GM21528 (cell line): Measurements from ENCODE around the gene AREG.
"Not testable (repeated sequence)": the region's sequence is repeated elsewhere in the genome, so short reads cannot be mapped to it uniquely, and the experiment has no call there.

Source experiments
- ATAC-seq: cut with Tn5 transposase; IDR thresholded peaks from one replicate; pipeline ENCODE4 v1.9.1; 2021; ENCODE audit warnings: mild to moderate bottlenecking, moderate library complexity; ENCODE audit not compliant: unreplicated experiment, low FRiP score

Gene AREG, protein sequence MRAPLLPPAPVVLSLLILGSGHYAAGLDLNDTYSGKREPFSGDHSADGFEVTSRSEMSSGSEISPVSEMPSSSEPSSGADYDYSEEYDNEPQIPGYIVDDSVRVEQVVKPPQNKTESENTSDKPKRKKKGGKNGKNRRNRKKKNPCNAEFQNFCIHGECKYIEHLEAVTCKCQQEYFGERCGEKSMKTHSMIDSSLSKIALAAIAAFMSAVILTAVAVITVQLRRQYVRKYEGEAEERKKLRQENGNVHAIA

DNA sequence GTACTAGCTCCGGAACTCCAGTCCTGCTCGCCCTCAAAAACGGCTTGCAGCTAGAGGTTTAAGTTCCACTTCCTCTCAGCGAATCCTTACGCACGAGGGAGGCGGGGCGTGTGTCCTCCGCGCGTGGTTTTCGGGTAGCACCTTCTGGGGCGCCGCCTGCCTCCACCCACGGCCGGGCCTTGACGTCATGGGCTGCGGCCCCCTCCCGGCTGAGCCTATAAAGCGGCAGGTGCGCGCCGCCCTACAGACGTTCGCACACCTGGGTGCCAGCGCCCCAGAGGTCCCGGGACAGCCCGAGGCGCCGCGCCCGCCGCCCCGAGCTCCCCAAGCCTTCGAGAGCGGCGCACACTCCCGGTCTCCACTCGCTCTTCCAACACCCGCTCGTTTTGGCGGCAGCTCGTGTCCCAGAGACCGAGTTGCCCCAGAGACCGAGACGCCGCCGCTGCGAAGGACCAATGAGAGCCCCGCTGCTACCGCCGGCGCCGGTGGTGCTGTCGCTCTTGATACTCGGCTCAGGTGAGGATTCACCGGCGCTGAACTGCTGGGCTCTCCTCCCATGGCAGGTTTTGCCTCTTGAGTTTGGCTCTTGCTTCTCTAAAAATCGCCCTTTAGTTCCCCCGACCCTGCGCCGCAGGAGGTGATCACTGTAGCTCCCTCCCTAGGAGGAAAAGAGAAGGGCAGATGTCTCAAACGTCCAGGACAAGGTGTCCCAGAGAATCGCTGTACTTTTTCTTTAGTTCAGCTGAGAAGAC, at the start of gene AREG:
Gene AREG, plus strand, starts transcription at position 246 of the 752 bp plus-strand sequence. Its CDS starts 210 bp downstream, at position 456.
- ATAC-seq: peak; percentile 91

DNA sequence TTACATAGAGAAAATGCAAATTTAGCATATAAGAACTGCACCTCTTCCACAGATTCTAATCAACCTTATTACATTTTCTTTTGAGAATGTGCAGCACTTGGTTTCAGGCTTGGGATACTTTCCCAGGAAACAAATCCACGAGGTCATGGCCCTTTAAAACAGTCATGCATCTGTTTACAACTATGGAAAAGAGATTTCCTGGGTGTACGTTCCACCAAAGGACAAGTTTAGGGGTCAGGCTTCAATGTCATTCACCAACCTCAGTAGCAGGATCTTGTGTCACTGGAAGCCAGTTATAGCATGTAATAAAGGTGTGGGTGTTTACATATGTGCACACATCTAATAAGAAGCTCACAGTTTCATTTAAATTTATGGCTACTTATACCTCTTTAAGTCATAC, 49.3 kb upstream of the AREG start:
- no peak for ATAC-seq

DNA sequence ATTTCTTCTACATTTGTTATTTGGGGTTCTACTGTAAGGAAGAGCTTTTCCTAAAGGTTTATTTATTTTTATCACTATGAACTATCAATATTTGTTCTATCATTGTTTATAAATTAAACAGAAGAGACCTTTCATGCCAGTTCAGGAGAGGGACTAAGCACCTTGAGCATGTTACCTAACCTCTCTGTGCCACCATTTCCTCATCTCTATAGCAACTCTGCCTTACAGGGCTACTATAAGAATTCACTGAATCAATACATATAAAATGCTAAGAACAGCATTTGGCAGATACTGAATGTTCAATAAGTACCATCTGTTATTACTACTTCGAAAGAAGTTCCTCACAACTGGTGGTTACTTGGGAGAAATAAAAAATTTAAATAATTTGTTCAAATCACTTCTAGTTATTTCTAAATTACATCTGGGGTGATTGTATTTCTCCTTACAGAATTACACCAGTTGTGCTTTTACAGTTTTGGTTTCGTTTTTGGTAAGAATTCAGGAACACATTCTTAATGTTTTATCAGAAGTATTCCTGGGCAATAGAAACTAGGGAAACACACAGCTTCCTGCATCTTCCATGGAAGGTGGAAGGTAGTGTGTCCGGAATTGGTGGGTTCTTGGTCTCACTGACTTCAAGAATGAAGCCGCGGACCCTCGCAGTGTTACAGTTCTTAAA, 47.0 kb upstream of the AREG start:
- ATAC-seq: no peak

DNA sequence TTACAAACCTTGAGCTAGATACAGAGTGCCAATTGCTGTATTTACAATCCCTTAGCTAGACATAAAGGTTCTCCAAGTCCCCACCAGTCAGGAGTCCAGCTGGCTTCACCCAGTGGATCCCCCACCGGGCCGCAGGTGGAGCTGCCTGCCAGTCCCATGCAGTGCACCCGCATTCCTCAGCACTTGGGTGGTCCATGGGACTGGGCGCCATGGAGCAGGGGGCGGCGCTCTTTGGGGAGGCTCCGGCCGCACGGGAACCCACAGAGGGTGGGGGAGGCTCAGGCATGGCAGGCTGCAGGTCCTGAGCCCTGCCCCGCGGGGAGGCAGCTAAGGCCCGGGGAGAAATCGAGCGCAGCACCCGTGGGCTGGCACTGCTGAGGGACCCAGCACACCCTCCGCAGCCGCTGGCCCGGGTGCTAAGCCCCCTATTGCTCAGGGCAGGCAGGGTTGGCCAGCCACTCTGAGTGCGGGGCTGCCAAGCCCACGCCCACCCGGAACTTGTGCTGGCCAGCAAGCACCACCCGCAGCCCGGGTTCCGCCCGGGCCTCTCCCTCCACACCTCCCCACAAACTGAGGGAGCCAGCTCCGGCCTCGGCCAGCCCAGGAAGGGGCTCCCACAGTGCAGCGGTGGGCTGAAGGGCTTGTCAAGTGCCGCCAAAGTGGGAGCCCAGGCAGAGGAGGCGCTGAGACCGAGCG, 45.9 kb upstream of the AREG start:
- ATAC-seq: not testable (repeated sequence)

DNA sequence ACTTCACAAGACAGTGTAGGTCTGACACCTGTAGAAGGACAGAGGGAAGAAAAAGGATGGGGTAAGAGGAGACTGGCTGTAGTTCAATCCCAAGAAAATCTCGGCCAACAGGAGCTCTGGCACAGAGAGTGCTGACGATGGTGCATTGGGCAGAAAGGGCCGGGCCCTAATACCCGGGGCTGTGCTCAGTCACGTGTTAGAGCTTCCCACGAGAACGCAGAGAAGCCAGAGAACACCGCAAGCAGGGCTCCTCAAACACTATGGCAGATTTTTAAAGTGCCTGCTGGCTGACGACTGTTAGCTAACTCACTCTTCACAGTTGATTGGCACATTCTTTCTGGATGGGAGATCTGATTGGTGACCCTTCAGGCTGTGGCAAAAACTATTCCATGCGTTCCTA, 44.5 kb upstream of the AREG start:
- no peak for ATAC-seq

DNA sequence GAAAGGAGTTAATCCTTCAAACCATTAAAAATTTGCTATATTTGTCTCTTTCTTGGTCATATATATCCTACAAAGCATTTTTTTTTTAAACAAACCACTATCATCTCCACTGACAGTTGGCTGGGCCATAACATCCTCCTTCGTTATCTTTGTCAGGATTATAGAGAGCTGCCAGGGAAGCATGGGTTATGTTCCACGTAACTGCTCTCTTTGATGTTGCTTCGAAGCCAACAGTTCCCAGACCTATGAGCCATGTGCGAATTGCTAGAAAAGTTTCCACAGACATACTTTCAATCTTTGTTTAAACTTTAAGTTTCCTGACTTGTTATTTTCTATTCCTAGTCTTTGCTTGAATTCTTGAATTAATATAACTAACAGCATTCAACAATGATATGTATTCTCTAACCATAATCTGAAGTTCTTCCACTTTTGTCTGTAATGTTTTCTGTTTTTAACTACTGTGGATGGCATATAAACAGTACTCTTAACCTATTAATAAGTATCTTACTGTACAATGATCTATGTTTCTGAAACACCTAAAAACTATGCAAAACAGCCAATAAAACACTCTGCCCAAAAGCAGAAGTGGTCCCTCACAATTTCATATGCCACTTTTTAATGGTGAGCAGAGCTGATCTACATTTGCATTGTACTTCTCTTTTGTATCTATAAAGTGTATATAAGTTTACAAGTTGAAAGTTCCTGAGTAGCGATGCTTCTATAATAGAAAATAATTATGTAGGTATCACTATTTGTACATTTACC, 42.1 kb upstream of the AREG start:
- peak; percentile 96 for ATAC-seq

DNA sequence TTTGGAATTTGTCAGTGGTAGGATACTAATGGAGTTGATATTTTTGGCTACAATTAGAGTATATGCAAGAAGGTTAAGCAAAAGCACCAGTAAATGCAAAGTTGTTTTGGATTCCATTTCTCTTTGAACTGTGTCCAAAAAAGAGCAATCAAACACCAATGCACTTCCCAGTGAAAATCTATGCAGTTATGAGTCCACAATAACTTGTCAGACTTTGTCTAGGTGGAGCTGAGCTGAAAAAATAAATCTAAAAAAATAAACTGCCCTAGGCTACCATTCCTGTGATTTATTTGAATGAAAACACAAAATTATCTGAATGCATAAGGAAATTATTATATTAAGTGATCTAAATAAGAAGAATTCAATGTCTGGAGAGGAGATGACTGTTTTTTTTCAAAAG, 37.0 kb upstream of the AREG start:
- no peak for ATAC-seq

DNA sequence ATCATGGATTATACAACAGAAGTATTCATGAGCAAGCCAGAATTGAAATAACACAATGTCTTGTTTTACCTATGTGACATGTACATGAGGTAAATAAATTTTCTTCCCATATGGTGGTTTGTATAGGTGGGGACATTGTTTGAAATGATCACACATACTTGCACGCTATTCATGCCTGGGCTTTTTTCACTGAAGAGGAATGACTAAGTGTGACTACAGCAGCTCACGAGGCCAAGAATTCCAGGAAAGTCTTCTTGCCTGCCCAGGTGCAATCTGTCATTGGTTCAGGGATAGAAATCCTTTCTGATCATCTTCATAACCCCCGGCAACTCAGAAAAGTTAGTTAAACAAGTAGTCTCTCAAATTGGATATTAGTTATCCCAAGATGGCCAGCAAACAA, 36.3 kb upstream of the AREG start:
- no peak for ATAC-seq

DNA sequence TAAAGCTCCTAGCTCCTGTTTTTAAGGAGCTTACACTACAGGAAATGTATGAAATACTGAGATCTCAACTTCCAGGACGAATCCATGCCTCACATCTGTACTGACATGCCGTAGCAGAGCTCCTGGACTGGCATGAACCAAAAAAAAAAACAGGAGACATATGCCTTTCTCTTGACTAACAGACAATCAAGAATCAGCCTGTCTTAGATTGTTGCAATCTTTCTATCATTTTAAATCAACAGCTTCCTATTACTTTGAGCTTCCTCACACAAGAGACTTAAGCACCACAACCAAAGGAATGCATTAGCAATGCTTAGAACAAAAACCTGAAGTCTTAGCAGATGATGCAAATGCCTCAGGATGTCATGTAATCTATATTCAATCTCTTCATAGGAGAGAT, 34.7 kb upstream of the AREG start:
- no peak for ATAC-seq

DNA sequence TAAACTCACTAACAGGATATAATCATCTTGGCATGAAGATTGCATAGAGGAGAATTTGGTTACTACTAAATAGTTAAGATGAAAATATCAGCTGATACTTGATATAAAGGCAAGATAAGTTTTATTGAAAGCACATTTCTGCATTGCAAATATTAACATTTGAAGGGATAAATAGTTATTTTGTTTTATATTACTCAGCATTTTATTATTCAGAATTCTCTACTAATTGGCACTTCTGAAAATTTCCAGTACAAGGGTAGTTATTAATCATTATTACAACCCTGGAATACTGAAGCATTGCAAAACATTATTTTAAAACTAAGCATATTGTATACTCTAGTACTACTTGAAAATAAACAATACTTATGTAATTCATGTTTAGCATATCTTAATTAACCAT, 32.7 kb upstream of the AREG start:
- ATAC-seq: no peak

DNA sequence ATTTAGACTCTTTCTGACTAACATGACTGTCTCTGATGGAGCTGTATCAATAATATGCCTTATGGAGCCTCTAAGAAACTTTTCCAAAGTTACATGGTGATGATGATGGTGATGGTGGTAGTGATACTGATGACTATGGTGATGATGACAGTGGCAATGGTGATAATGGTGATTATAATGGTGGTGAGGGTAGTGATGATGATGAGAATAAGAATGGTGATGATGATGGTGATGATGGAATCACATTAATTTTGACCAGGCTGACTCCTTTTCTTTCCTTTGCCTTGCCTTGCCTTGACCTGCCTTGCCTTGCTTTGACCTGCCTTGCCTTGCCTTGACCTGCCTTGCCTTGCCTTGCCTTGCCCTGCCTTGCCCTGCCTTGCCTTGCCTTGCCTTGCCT, 31.7 kb upstream of the AREG start:
- ATAC-seq: no peak

DNA sequence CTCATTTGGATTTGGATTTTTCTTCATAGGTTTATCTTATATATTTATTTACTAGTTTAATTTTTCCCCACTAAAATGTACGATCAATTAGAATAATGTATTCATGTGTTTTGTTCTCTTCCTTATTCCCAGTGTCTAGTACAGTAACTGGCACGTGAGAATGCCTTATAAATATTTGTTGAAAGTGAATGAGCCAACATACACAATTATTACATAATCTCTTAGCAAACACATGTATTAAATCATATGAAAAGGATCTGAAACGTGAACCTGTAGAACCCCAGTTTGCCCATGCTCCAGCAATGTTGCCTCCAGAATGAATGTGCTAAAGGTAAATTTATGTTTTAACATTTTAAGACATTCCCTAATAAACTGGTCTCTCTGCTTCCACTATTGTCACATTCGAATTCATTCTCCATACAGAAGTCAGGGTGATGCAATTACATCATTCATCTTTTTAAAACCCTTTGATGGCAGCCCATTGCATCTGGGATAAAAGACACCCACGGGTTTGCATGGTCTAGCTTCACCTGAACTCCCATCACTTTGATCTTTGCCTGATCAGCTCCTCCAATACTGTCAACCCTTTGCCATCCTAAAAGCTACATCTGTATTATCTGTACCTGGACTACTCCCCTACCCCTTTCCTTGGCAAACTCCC, 30.7 kb upstream of the AREG start:
- no peak for ATAC-seq

DNA sequence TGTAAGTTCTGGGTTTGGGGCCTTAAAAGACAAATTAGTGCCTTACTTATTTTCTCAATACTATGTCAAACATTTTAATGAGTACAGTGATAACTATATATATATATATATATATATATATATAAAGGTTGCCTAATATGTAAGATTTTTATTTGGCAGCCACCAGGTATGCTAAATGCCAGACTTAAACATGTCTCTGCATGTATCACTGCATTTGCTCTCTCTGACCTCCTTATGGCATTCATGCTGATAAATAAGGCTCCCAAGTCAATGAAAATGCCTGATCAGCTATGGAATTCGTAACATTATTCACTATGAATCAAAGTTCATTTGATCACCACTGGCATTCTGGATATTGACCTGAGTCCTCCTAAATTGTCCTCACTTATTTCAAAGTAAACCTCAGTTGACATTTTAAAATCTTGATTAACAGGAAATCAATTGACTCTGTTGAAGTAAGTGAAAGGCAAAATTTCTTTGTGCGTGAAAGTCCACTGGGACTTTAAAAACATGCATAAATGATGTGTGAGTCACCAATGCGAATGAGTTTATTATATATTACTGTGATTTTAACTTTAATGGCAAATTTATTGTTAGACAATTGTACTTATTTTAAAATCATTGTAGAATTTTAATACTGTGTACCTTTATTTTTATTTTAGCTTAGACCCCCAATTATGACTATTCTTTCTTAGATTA, 29.2 kb upstream of the AREG start:
- no peak for ATAC-seq

DNA sequence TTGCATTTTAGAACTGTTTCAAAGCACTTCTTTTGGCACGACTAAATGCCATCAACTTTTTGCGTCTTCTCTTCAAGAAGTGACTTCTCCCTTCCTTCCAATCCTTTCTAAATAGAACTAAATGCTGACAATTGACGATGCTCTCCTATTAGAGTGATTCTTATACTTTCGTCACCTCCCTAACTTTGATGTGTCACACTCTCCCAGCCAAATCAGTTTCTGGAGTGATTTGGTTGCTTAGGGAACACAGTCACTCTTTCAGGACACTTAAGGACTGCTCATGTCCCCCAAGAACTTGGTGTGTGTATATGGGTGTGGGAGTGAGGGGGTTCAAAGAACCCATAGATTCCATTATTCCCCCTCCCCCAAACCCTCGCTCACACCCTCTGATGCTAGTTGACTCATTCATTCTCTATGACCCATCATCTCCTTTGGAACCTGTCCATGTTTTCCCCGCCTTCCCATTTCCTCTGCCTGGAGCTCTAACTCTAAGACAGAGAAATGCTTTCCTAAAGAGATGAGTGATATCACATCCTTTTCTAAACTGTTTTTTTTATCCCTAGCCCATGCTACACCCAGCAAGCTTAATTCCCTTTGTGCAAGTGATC, 26.8 kb upstream of the AREG start:
- ATAC-seq: no peak

DNA sequence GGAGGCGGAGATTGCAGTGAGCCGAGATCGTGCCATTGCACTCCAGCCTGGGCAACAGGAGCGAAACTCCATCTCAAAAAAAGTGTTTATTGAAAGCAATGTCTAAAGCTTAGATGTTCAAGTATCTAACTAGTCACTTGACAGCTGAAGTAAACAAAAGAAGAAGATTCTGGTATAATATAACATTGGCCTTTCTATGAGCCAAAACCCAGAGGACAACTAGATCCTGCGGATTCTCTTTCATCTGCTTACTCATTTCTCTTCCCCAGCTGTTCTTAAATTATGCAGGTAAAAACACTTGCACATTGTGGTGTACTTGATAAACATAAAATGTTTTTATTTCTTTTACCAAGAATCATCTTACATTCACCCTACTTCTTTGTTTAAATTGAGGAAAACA, 24.1 kb upstream of the AREG start:
- ATAC-seq: no peak

DNA sequence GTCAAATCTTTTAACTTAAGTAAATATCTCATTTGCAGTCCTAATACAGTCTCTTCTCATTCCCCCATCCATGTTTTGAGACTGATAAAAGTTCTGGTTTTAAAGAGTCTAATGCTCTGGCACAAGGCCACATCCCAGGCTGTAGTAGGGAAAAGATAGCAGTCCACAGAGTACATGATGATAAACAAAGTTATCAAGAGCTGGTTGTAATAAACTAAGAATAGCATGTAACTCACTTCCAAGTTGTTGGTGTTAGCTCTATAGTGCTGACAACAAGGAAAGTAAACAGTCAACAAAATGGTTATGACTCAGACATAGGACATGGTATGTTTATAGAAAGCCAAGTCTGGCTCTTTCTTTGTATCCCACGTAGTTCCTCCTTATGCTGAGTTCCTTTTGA, 21.8 kb upstream of the AREG start:
- ATAC-seq: no peak

DNA sequence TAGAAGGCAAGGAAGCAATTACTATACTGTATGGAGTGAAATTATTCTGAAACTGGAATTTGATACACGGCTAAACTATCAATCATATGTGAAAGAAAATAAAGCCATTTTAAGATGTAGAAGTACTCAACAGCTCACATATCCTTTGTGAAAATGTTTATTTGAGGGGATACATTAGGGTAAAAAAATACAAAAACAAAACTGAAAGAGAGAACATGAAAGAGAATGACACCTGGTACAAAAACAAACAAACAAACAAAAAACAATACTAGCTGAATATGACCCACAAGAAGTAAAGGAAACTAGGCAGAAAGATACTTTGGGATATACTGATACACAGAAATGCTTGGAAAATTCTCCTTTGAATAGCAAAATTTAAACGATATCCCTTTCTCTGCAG, 20.8 kb upstream of the AREG start:
- ATAC-seq: no peak

DNA sequence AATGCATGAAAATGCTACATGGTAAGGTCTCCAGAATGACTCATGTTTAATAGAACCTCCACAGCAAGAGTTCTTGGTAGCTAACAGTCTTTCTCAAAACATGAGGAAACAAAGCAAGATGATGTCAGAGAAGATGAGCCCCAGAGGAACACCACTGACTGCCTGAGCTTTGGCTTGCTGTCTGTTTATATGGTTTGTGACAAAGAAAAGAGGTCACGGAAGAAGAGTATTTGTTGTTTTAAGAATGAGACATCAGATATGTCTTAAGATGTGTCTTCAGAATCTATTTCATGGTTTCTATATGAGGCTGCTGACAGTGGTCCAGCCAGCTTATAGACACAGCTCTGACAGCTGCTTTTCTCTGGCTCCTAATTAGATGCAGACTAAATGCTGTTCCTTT, 18.8 kb upstream of the AREG start:
- ATAC-seq: no peak

DNA sequence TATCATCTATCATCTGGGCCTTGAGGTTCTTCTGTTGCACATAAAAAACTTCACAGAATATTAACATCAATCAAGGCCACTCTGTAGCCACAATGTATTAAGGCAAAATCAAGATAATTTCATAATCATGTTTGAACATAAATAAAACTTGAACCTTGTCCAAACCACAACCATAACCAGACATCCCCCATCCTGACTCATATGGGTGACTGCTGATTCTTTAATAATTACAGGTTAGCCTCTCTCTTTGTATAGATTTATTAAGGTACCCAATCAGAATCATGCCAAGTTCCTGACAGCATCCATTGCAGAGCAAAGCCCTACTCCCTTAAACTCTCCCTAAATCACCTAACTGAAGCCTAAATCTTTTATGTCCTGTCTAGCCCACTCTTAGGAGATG, 16.7 kb upstream of the AREG start:
- ATAC-seq: no peak
